Measurements from ENCODE around the gene RETSAT.

Gene RETSAT

GRCh38 chr2:85395912-85396475 lies 41.7 kb upstream of the RETSAT start:
- Histone ChIP-seq H3K4me3 (replicated peaks; ENCODE audit: insufficient read depth, low read length) (no peak overlapping the region), H3K27me3 (ENCODE audit: insufficient read depth, poor library complexity, severe bottlenecking) (no peaks in the 10 kb centered on the region), H3K27ac (replicated peaks) (no peak overlapping the region)
- DNase-seq (ENCODE audit: low read depth in 1 of 2, low spot score in 1 of 2), result no peak
- TF ChIP-seq SPI1 (IDR thresholded peaks at IDR 0.05; ENCODE audit: borderline replicate concordance, low read depth) (no peak), CTCF (IDR thresholded peaks at IDR 0.05; ENCODE audit: insufficient read depth, low read length) (no peak), REST (IDR thresholded peaks at IDR 0.05; ENCODE audit: insufficient replicate concordance, low read depth) (no peak)

- no peaks in the 10 kb centered on the region for H3K27me3 ChIP-seq (ENCODE audit: insufficient read depth, poor library complexity, severe bottlenecking)
- TF ChIP-seq REST (IDR thresholded peaks at IDR 0.05; ENCODE audit: insufficient replicate concordance, low read depth), result no peak
- no peak for TF ChIP-seq POLR2AphosphoS5 (IDR thresholded peaks at IDR 0.05; ENCODE audit: low read depth)
- no peak for TF ChIP-seq CTCF (IDR thresholded peaks at IDR 0.05; ENCODE audit: insufficient read depth, low read length)
- TF ChIP-seq GABPA (IDR thresholded peaks at IDR 0.05; ENCODE audit: low read depth), result no peak
- TF ChIP-seq SPI1 (IDR thresholded peaks at IDR 0.05; ENCODE audit: borderline replicate concordance, low read depth), result no peak
- H3K4me3 ChIP-seq (replicated peaks; ENCODE audit: insufficient read depth, low read length), result no peak overlapping the region
- no peak for DNase-seq (ENCODE audit: low read depth in 1 of 2, low spot score in 1 of 2)
- H3K27ac ChIP-seq (replicated peaks), result no peak overlapping the region
Measured at GRCh38 chr2:85394976-85395375, 40.6 kb upstream of the RETSAT start.

GRCh38 chr2:85394261-85394681 lies 39.9 kb upstream of the RETSAT start:
- TF ChIP-seq SPI1 (IDR thresholded peaks at IDR 0.05; ENCODE audit: borderline replicate concordance, low read depth) (no peak), CTCF (IDR thresholded peaks at IDR 0.05; ENCODE audit: insufficient read depth, low read length) (no peak), POLR2AphosphoS5 (IDR thresholded peaks at IDR 0.05; ENCODE audit: low read depth) (no peak), GABPA (IDR thresholded peaks at IDR 0.05; ENCODE audit: low read depth) (no peak), REST (IDR thresholded peaks at IDR 0.05; ENCODE audit: insufficient replicate concordance, low read depth) (no peak)
- H3K27ac ChIP-seq (replicated peaks), result no peak overlapping the region
- H3K27me3 ChIP-seq (ENCODE audit: insufficient read depth, poor library complexity, severe bottlenecking), result no peaks in the 10 kb centered on the region
- no peak for DNase-seq (ENCODE audit: low read depth in 1 of 2, low spot score in 1 of 2)
- H3K4me3 ChIP-seq (replicated peaks; ENCODE audit: insufficient read depth, low read length), result no peak overlapping the region

All from HL-60 (cell line).